MM.1S (cell line): ENCODE measurements around the gene GDPD5.

Experiments
- DNase-seq: peaks from one replicate; pipeline ENCODE4 v3.0.0-alpha.2; 2015
- H2AFZ ChIP-seq: fragments of 300-600 bp; sonication (generic); 2 replicates; pipeline ENCODE4 v1.6.0; 2016; ENCODE audit warnings: antibody characterized with exemption, low read length
- H3F3A ChIP-seq: fragments of 300-600 bp; sonication (generic); 2 replicates; pipeline ENCODE4 v1.6.1; 2016; ENCODE audit warnings: mild to moderate bottlenecking, antibody characterized with exemption, low read length, moderate library complexity, mixed read lengths; ENCODE audit not compliant: insufficient read depth
- H3K27ac ChIP-seq: fragments of 300-600 bp; sonication (generic); 2 replicates; pipeline ENCODE4 v1.5.1; 2016; ENCODE audit warnings: mild to moderate bottlenecking, low read length
- H3K27me3 ChIP-seq: fragments of 300-600 bp; sonication (generic); replicated peaks from 2 replicates; pipeline ENCODE4 v1.6.0; 2016; ENCODE audit warnings: low read length; ENCODE audit not compliant: insufficient read depth
- H3K36me3 ChIP-seq: fragments of 300-600 bp; sonication (generic); replicated peaks from 2 replicates; pipeline ENCODE4 v1.6.1; 2016; ENCODE audit warnings: mild to moderate bottlenecking, low read length, mixed read lengths; ENCODE audit not compliant: insufficient read depth
- H3K4me1 ChIP-seq: fragments of 300-600 bp; sonication (generic); 2 replicates; pipeline ENCODE4 v1.6.1; 2016; ENCODE audit warnings: low read length, mixed read lengths
- H3K4me2 ChIP-seq: fragments of 300-600 bp; sonication (generic); 2 replicates; pipeline ENCODE4 v1.6.0; 2016; ENCODE audit warnings: low read depth, low read length
- H3K4me3 ChIP-seq: fragments of 300-600 bp; sonication (generic); 2 replicates; pipeline ENCODE4 v1.5.1; 2016; ENCODE audit warnings: low read length, mixed read lengths
- H3K79me2 ChIP-seq: fragments of 300-600 bp; sonication (generic); 2 replicates; pipeline ENCODE4 v1.6.1; 2016; ENCODE audit warnings: mixed run types, low read length, mixed read lengths
- H3K9ac ChIP-seq: fragments of 300-600 bp; sonication (generic); 2 replicates; pipeline ENCODE4 v1.6.1; 2016; ENCODE audit warnings: low read length, mixed read lengths
- H3K9me2 ChIP-seq: fragments of 300-600 bp; sonication (generic); replicated peaks from 2 replicates; pipeline ENCODE4 v1.6.1; 2016; ENCODE audit warnings: mild to moderate bottlenecking, low read length, mixed read lengths; ENCODE audit not compliant: insufficient read depth
- H3K9me3 ChIP-seq: fragments of 300-600 bp; sonication (generic); replicated peaks from 2 replicates; pipeline ENCODE4 v1.6.1; 2016; ENCODE audit warnings: mild to moderate bottlenecking, low read length, mixed read lengths; ENCODE audit not compliant: insufficient read depth
- H4K20me1 ChIP-seq: fragments of 300-600 bp; sonication (generic); 2 replicates; pipeline ENCODE4 v1.6.1; 2016; ENCODE audit warnings: mild to moderate bottlenecking, low read length, moderate library complexity, mixed read lengths; ENCODE audit not compliant: insufficient read depth
- EZH2 ChIP-seq: fragments of 300-600 bp; sonication (generic); optimal IDR thresholded peaks from 2 replicates; pipeline ENCODE3; 2017; ENCODE audit warnings: low read depth, mild to moderate bottlenecking, antibody characterized with exemption, low read length, mixed read lengths
- EZH2phosphoT487 ChIP-seq: fragments of 300-600 bp; sonication (generic); IDR thresholded peaks from 2 replicates; pipeline ENCODE4 v1.6.1; 2018; ENCODE audit warnings: antibody characterized with exemption, low read length
- TF ChIP-seq, protein P1 (sequence below): fragments of 300-600 bp; sonication (generic); IDR thresholded peaks from 2 replicates; pipeline ENCODE4 v1.5.1; 2016; ENCODE audit warnings: antibody characterized with exemption, low read length, mixed read lengths

Gene GDPD5

GRCh38 chr11:75508051-75508561 is 17.6 kb downstream of the GDPD5 start:
- no peaks in the 10 kb centered on the region for H4K20me1 ChIP-seq
- H3K9me3 ChIP-seq: no peaks in the 10 kb centered on the region
- no peaks in the 10 kb centered on the region for H3K27me3 ChIP-seq
- H3K9me2 ChIP-seq: no peaks in the 10 kb centered on the region
- no peak overlapping the region for H3K4me2 ChIP-seq
- DNase-seq: no peak
- no peak overlapping the region for H3K27ac ChIP-seq
- no peaks in the 10 kb centered on the region for H3K36me3 ChIP-seq
- TF ChIP-seq EZH2 (no peak), EZH2phosphoT487 (no peak)
- TF ChIP-seq, protein P1, sequence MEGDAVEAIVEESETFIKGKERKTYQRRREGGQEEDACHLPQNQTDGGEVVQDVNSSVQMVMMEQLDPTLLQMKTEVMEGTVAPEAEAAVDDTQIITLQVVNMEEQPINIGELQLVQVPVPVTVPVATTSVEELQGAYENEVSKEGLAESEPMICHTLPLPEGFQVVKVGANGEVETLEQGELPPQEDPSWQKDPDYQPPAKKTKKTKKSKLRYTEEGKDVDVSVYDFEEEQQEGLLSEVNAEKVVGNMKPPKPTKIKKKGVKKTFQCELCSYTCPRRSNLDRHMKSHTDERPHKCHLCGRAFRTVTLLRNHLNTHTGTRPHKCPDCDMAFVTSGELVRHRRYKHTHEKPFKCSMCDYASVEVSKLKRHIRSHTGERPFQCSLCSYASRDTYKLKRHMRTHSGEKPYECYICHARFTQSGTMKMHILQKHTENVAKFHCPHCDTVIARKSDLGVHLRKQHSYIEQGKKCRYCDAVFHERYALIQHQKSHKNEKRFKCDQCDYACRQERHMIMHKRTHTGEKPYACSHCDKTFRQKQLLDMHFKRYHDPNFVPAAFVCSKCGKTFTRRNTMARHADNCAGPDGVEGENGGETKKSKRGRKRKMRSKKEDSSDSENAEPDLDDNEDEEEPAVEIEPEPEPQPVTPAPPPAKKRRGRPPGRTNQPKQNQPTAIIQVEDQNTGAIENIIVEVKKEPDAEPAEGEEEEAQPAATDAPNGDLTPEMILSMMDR: no peak
- no peak overlapping the region for H3K4me3 ChIP-seq
- H2AFZ ChIP-seq: no peak overlapping the region
- no peak overlapping the region for H3K9ac ChIP-seq
- no peaks in the 10 kb centered on the region for H3F3A ChIP-seq
- H3K4me1 ChIP-seq: no peaks in the 10 kb centered on the region
- H3K79me2 ChIP-seq: no peaks in the 10 kb centered on the region

- no peaks in the 10 kb centered on the region for H3K4me1 ChIP-seq
- DNase-seq: no peak
- TF ChIP-seq EZH2phosphoT487: no peak
- TF ChIP-seq, protein P1: no peak
- TF ChIP-seq EZH2: no peak
- H3K9ac ChIP-seq: no peak overlapping the region
- H2AFZ ChIP-seq: no peak overlapping the region
- no peaks in the 10 kb centered on the region for H4K20me1 ChIP-seq
- no peaks in the 10 kb centered on the region for H3K27me3 ChIP-seq
- H3K36me3 ChIP-seq: no peaks in the 10 kb centered on the region
- no peaks in the 10 kb centered on the region for H3K9me3 ChIP-seq
- no peaks in the 10 kb centered on the region for H3K9me2 ChIP-seq
- no peak overlapping the region for H3K4me3 ChIP-seq
- no peak overlapping the region for H3K4me2 ChIP-seq
- H3F3A ChIP-seq: no peaks in the 10 kb centered on the region
- no peak overlapping the region for H3K27ac ChIP-seq
- H3K79me2 ChIP-seq: no peaks in the 10 kb centered on the region
Observed at GRCh38 chr11:75507571-75507970, 18.2 kb downstream of the GDPD5 start.

- Histone ChIP-seq H3K9me3 (no peaks in the 10 kb centered on the region), H3K9ac (no peak overlapping the region), H3K27ac (no peak overlapping the region), H2AFZ (no peak overlapping the region), H3K4me3 (no peak overlapping the region), H3K9me2 (no peaks in the 10 kb centered on the region), H3K79me2 (no peaks in the 10 kb centered on the region), H4K20me1 (no peaks in the 10 kb centered on the region), H3F3A (no peaks in the 10 kb centered on the region), H3K4me2 (no peak overlapping the region), H3K4me1 (no peaks in the 10 kb centered on the region), H3K27me3 (no peaks in the 10 kb centered on the region), H3K36me3 (no peaks in the 10 kb centered on the region)
- DNase-seq: no peak
- no peak for TF ChIP-seq EZH2phosphoT487
- no peak for TF ChIP-seq EZH2
- TF ChIP-seq, protein P1: no peak
Observed at GRCh38 chr11:75506827-75507226, 18.9 kb downstream of the GDPD5 start.
